Prostate gland (tissue), 2 donors: ENCODE results near the gene SLC25A40.

Experiments
- POLR2A ChIP-seq: fragments of 450-650 bp; IDR thresholded peaks from one replicate; pipeline ENCODE4 v1.6.1; 2016; ENCODE audit warnings: antibody characterized with exemption, mild to moderate bottlenecking
- POLR2AphosphoS5 ChIP-seq: sonication (generic); formaldehyde crosslinking; IDR thresholded peaks from one replicate; pipeline ENCODE4 v1.6.1; 2017; ENCODE audit warnings: antibody characterized with exemption
- TF ChIP-seq, protein P1 (sequence below), 4 experiments: fragments of 200-600 bp in 2 of 4; fragments of 450-650 bp in 2 of 4; sonication (generic) in 2 of 4; IDR thresholded peaks; 1 replicate in 3 of 4; 2 replicates in 1 of 4; pipeline ENCODE4 v1.5.1; 2016 to 2019; ENCODE audit warnings: antibody characterized with exemption in 4 of 4, mild to moderate bottlenecking in 2 of 4, moderate library complexity in 2 of 4

DNA sequence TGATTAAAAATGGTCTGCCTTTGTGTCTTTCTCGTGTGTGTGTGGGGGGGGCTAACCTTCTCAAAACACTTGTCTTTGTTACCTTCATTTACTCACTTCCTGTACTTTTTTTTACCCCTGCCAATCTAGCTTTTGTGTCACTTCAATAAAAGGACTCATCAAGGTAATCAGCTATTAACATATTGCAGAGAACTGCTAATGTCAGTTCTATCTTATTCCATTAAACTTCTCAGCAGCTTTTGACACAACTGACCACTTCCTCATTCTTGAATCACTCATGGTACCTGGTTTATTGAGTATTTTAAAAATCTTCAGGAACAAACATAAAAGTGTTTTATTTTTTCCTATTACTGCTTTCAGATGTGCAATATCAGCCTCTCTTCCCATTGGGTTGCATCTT, 59.8 kb downstream of the SLC25A40 start:
- TF ChIP-seq, protein P1, sequence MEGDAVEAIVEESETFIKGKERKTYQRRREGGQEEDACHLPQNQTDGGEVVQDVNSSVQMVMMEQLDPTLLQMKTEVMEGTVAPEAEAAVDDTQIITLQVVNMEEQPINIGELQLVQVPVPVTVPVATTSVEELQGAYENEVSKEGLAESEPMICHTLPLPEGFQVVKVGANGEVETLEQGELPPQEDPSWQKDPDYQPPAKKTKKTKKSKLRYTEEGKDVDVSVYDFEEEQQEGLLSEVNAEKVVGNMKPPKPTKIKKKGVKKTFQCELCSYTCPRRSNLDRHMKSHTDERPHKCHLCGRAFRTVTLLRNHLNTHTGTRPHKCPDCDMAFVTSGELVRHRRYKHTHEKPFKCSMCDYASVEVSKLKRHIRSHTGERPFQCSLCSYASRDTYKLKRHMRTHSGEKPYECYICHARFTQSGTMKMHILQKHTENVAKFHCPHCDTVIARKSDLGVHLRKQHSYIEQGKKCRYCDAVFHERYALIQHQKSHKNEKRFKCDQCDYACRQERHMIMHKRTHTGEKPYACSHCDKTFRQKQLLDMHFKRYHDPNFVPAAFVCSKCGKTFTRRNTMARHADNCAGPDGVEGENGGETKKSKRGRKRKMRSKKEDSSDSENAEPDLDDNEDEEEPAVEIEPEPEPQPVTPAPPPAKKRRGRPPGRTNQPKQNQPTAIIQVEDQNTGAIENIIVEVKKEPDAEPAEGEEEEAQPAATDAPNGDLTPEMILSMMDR (IDR thresholded peaks at IDR 0.05): no peak
- TF ChIP-seq POLR2A (no peak), POLR2AphosphoS5 (no peak)
